GM13976 (cell line): Measurements from ENCODE around the gene CDH13.

ENCODE experiments used
- DNase-seq: peaks from one replicate; pipeline ENCODE4 v3.0.0; 2012; ENCODE audit warnings: low spot score
- in situ Hi-C: fragments of 300-500 bp; cut with MboI; formaldehyde crosslinking; loops from one replicate; pipeline ENCODE4 v1.12.0; 2022; ENCODE audit warnings: low sequenced_read_pairs, mixed read lengths, inconsistent platforms; ENCODE audit not compliant: unreplicated experiment
- TF ChIP-seq, protein P1 (sequence below): IDR thresholded peaks from 2 replicates; pipeline ENCODE4 v1.5.1; 2012; ENCODE audit warnings: borderline replicate concordance, mild to moderate bottlenecking; ENCODE audit not compliant: insufficient read depth; ENCODE audit errors: extremely low read depth, missing control alignments, control extremely low read depth

CDH13 gene

DNA sequence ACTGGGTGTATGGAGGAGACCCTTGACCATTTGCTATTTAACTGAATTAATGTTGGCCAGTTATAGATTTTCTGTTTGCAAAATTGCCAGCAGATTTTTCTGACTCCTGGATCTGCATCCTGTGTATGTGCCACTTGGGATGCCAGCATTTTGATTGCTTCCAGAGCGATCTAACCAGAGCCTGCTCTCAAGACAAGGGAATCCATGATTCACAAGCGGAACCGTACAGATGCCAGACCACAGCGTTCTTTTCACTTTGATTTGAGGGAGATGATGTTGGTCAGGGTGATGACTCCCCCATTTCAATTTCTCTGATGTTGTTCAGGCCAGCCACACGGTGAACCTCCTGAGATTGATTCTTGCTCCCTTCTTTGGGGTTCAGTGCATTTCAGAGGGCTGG, 228.7 kb downstream of the CDH13 start:
- TF ChIP-seq, protein P1, sequence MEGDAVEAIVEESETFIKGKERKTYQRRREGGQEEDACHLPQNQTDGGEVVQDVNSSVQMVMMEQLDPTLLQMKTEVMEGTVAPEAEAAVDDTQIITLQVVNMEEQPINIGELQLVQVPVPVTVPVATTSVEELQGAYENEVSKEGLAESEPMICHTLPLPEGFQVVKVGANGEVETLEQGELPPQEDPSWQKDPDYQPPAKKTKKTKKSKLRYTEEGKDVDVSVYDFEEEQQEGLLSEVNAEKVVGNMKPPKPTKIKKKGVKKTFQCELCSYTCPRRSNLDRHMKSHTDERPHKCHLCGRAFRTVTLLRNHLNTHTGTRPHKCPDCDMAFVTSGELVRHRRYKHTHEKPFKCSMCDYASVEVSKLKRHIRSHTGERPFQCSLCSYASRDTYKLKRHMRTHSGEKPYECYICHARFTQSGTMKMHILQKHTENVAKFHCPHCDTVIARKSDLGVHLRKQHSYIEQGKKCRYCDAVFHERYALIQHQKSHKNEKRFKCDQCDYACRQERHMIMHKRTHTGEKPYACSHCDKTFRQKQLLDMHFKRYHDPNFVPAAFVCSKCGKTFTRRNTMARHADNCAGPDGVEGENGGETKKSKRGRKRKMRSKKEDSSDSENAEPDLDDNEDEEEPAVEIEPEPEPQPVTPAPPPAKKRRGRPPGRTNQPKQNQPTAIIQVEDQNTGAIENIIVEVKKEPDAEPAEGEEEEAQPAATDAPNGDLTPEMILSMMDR = no peak
- DNase-seq = no peak
- in situ Hi-C loops = no loop called here

DNA sequence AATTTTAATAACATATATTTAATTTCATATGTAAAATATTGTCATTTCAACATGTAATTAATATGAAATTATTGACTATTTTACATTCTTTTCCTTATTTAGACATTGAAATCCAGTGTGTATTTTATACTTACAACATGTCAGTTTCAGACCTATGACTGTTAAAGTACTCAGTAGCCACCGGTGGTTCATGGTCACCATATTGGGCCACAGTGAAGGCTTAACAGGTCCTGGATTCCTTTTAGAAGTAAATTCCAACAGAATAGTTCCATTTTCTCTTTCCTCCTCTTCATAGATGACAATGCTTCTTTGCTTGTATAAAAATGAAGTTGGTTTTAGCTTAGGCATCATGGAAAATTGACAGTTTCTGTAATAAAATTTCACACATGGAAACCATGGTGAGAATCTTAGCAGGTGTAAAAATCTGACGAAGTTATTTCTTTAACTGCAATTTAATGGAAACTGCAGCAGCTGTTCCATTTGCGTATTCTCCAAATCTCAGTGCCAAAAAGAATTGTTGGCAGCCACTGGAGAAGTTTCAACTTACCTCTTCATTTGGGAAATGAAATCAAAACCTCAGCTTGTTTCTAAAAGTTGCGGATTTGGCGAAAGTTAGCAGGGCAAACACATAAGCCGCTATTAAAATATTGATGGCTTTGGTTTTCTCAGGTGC, 231.1 kb downstream of the CDH13 start:
- DNase-seq = no peak
- in situ Hi-C loops = no loop called here
- TF ChIP-seq, protein P1 = no peak

DNA sequence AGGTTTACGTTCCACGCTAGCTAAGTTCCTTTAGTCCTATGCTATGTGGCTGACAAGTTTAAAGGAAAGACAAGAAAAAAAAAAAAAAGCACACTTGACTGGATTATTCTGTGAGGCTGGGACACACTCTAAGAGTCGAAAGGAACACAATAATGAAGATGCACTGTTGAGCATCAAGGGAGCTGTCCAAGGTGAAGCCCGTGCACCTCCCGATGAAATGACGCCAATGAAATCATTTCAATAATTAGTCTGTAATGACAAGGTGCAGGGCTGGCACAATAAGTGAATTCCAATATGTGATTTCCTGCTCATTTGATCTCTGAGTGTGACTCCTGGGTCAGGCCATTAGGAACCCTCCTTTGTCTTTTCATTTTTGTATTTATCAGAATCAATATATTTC, 232.9 kb downstream of the CDH13 start:
- TF ChIP-seq, protein P1 = no peak
- in situ Hi-C loops = no loop called here
- DNase-seq = no peak

DNA sequence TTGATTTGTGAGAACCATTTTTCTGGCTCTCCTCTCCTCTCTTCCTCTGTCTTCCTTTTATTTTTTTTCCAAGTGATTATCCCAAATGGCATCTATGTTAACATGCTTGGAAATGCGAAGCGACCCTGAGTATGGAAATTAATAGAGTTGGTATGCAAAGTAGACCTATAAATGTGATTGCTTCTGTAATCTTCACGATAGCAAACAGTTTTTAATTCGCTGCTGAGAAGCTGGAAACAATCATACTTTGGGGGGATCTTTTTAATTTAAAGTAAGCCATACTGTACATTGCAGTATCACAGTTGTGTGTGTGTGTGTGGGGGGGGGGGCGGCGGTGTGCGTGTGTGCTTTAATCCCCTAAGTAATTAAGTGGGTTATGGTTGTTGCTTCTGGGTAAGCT, 233.3 kb downstream of the CDH13 start:
- no peak for DNase-seq

DNA sequence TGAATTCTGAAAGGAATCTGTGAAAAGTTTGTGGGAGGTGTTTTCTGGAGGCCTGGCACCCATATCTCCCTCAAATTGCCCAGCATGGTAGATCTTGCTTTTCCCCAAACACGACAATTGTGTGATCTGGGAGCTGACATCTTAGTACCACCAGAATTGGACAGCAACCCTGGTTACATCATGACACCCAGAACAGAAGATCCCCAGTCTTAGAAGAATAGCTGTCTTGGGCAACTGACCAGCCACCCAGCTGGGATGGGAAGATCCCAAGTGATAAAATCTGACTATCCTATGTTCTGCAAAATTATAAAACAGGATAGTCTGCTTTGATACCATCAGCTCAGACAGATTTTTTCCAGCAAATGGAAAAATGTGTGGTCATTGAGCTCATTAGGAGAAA, 235.3 kb downstream of the CDH13 start:
- DNase-seq = no peak
- in situ Hi-C loops = no loop called here
- TF ChIP-seq, protein P1 = no peak

More for the DNA sequence above, 233.3 kb downstream of the CDH13 start:
- TF ChIP-seq, protein P1 = no peak
- in situ Hi-C loops = no loop called here

DNA sequence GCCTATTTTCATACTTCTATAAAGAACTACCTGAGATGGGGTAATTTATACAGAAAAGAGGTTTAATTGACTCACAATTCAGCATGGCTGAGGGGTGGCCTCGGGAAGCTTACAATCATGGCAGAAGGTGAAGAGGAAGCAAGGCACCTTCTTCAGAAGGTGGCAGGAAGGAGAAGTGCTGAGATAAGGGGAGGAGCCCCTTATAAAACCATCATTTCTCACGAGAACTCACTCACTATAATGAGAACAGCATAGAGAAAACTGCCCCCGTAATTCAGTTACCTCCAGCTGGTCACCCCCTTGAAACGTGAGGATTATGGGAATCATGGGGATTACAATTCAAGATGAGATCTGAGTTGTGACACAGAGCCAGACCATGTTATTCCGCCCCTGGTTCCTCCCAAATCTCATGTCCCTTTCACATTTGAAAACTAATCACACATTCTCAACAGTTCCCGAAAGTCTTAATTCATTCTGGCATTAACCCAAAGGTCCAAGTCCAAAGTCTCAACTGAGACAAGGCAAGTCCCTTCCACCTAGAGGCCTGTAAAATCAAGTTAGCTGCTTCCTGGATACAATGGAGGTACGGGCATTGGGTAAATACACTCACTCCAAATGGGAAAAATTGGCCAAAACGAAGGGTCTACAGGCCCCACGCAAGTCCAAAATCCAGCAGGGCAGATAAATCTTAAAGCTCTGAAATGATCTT, 237.7 kb downstream of the CDH13 start:
- in situ Hi-C loops = no loop called here
- TF ChIP-seq, protein P1 = no peak
- no peak for DNase-seq
